Endothelial cell of umbilical vein (primary cell): ENCODE measurements around the gene DGKA. TPM values are rescaled to one million over a fixed set of nuclear protein-coding genes. Genes with fewer than 3 reads are reported as not detected.
"Not testable (repeated sequence)": the region's sequence is repeated elsewhere in the genome, so short reads cannot be mapped to it uniquely, and the experiment has no call there.

ENCODE experiments used
- BruUV-seq: library from RNA; stranded (reverse); fragments of 400-500 nt; replicated peaks from 2 replicates; lab custom pipeline; 2021; lab: Mats Ljungman, UMichigan
- CTCF ChIA-PET: fragments of 300-600, 350-600 bp; sonication (Branson Sonifier 250); formaldehyde crosslinking; loops from one replicate; lab custom pipeline; 2021; ENCODE audit warnings: antibody characterized with exemption, inconsistent platforms; lab: Charles Lee
- POLR2A ChIA-PET: fragments of 300-600, 350-600 bp; sonication (Branson Sonifier 250); formaldehyde crosslinking; loops from one replicate; lab custom pipeline; 2021; ENCODE audit warnings: antibody characterized with exemption, inconsistent platforms; lab: Charles Lee
- DNase-seq: peaks from one replicate; pipeline ENCODE4 v3.0.0-alpha.2; 2011; ENCODE audit warnings: low read depth, low spot score
- FAIRE-seq: peaks from 2 replicates; lab custom pipeline; 2011; peaks lifted over from hg19 to GRCh38; lab: Jason Lieb, UNC
- H2AFZ ChIP-seq: 2 replicates; pipeline ENCODE4 v1.6.0; 2012; ENCODE audit warnings: low read depth, low read length, control low read depth, inconsistent platforms
- H3K27ac ChIP-seq: 2 replicates; pipeline ENCODE4 v1.5.1; 2011; ENCODE audit warnings: low read depth, mild to moderate bottlenecking, control low read depth, low read length, moderate library complexity; ENCODE audit not compliant: insufficient read depth
- H3K27me3 ChIP-seq, 2 experiments: 2 replicates each; pipeline versions ENCODE4 v1.6.0 to v1.6.1; 2011; ENCODE audit warnings: low read length in 2 of 2, mixed read lengths in 1 of 2; ENCODE audit not compliant: control insufficient read depth in 2 of 2, insufficient read depth in 2 of 2
- H3K36me3 ChIP-seq, 2 experiments: 2 replicates in 1 of 2; 3 replicates in 1 of 2; pipeline ENCODE4 v1.5.1; 2011; ENCODE audit warnings: low read length in 2 of 2, mild to moderate bottlenecking in 1 of 2, moderate library complexity in 1 of 2; ENCODE audit not compliant: control insufficient read depth in 2 of 2, insufficient read depth in 2 of 2; ENCODE audit errors: extremely low read depth in 1 of 2
- H3K4me1 ChIP-seq: 3 replicates; pipeline ENCODE4 v1.5.1; 2011; ENCODE audit warnings: mild to moderate bottlenecking, low read length; ENCODE audit not compliant: control insufficient read depth, insufficient read depth; ENCODE audit errors: extremely low read depth
- H3K4me2 ChIP-seq: 2 replicates; pipeline ENCODE4 v1.6.1; 2011; ENCODE audit warnings: low read length, control low read depth, mixed read lengths; ENCODE audit not compliant: insufficient read depth
- H3K4me3 ChIP-seq, 3 experiments: fragments of 200-600 bp in 1 of 3; sonication (generic), shearing (Covaris generic) in 1 of 3; replicated peaks in 1 of 3; 2 replicates each; pipeline ENCODE4 v1.5.1; 2011 to 2016; ENCODE audit warnings: control low read depth in 3 of 3, low read length in 3 of 3, mild to moderate bottlenecking in 2 of 3, inconsistent platforms in 1 of 3, low read depth in 1 of 3, moderate library complexity in 1 of 3; ENCODE audit not compliant: insufficient read depth in 1 of 3
- H3K79me2 ChIP-seq: 2 replicates; pipeline ENCODE4 v1.6.0; 2012; ENCODE audit warnings: low read length, inconsistent platforms; ENCODE audit not compliant: control insufficient read depth, insufficient read depth
- H3K9ac ChIP-seq: replicated peaks from 2 replicates; pipeline ENCODE3; 2011; ENCODE audit warnings: low read length, control low read depth; ENCODE audit not compliant: insufficient read depth; ENCODE audit errors: extremely low read depth
- H3K9me1 ChIP-seq: replicated peaks from 3 replicates; pipeline ENCODE4 v1.6.0; 2011; ENCODE audit warnings: mild to moderate bottlenecking, low read length; ENCODE audit not compliant: control insufficient read depth, insufficient read depth; ENCODE audit errors: extremely low read depth
- H3K9me3 ChIP-seq: replicated peaks from 2 replicates; pipeline ENCODE4 v1.5.1; 2012; ENCODE audit warnings: low read length, inconsistent platforms; ENCODE audit not compliant: control insufficient read depth, insufficient read depth
- H4K20me1 ChIP-seq: replicated peaks from 2 replicates; pipeline ENCODE3; 2011; ENCODE audit warnings: mild to moderate bottlenecking, low read length; ENCODE audit not compliant: control insufficient read depth, insufficient read depth; ENCODE audit errors: extremely low read depth
- EZH2 ChIP-seq: IDR thresholded peaks from 2 replicates; pipeline ENCODE4 v1.6.1; 2012; ENCODE audit warnings: borderline replicate concordance, low read depth, mild to moderate bottlenecking, moderate library complexity, low read length, inconsistent platforms; ENCODE audit not compliant: severe bottlenecking
- FOS ChIP-seq: IDR thresholded peaks from 2 replicates; pipeline ENCODE4 v1.6.1; 2011; ENCODE audit warnings: mild to moderate bottlenecking, low read length, moderate library complexity, borderline replicate concordance; ENCODE audit not compliant: insufficient read depth
- GATA2 ChIP-seq: IDR thresholded peaks from 2 replicates; pipeline ENCODE4 v1.7.0; 2011; ENCODE audit warnings: low read depth, mild to moderate bottlenecking, moderate library complexity, mixed read lengths, low read length; ENCODE audit not compliant: insufficient read length, insufficient read depth
- JUN ChIP-seq: IDR thresholded peaks from 2 replicates; pipeline ENCODE4 v1.6.1; 2011; ENCODE audit warnings: borderline replicate concordance, low read depth; ENCODE audit not compliant: insufficient read length, insufficient read depth
- MYC ChIP-seq: IDR thresholded peaks from one replicate; pipeline ENCODE4 v1.6.1; 2011; ENCODE audit warnings: mild to moderate bottlenecking, low read depth, low read length
- POLR2A ChIP-seq: IDR thresholded peaks from 2 replicates; pipeline ENCODE4 v1.6.1; 2012; ENCODE audit warnings: low read depth, mild to moderate bottlenecking, control low read depth, low read length
- POLR2AphosphoS5 ChIP-seq: IDR thresholded peaks from 2 replicates; pipeline ENCODE4 v1.6.1; 2012; ENCODE audit warnings: low read depth, mild to moderate bottlenecking, control low read depth, low read length, moderate library complexity; ENCODE audit not compliant: insufficient read depth
- dilution Hi-C: fragments of 300-500 bp; cut with MboI; formaldehyde crosslinking; loops from one replicate; pipeline ENCODE4 v1.15.0; 2019; ENCODE audit warnings: low sequenced_read_pairs; ENCODE audit not compliant: extremely low pct_ligation_motif_present
- intact Hi-C: fragments of 100-400 bp; cut with micrococcal nuclease; formaldehyde crosslinking; loops from one replicate; pipeline ENCODE4 v1.10.0; 2022
- polyA plus RNA-seq, 4 experiments: library from polyadenylated mRNA; depleted of rRNA in 3 of 4; stranded (reverse) in 3 of 4; unstranded in 1 of 4; fragments of >200 nt; gene quantifications; 2 replicates each; pipeline versions ENCODE4 v1.2.1 to v1.2.3, GENCODE V29; 2011 to 2012; ENCODE audit warnings: missing spikeins in 1 of 4
- total RNA-seq: library from RNA; stranded (reverse); gene quantifications from 2 replicates; pipeline ENCODE4 v1.2.3, GENCODE V29; 2021
- TF ChIP-seq, protein P1 (sequence below), 2 donors: IDR thresholded peaks; 1 replicate in 1 of 2; 2 replicates in 1 of 2; pipeline ENCODE4 v1.5.1; 2011; ENCODE audit warnings: low read length in 2 of 2, mild to moderate bottlenecking in 2 of 2, moderate library complexity in 2 of 2, control low read depth in 1 of 2, inconsistent platforms in 1 of 2, low read depth in 1 of 2; ENCODE audit not compliant: insufficient read depth in 1 of 2; ENCODE audit errors: extremely low read depth in 1 of 2
- TF ChIP-seq, protein P2 (sequence below): IDR thresholded peaks from 2 replicates; pipeline ENCODE4 v1.6.1; 2011; ENCODE audit not compliant: insufficient read depth, insufficient read length

DGKA gene
- total and polyA plus RNA-seq, 2 donors (not counting 3 experiments of a cell fraction or from before 2014, with no cell fraction given), result 49.8 to 53.2 TPM

DNA sequence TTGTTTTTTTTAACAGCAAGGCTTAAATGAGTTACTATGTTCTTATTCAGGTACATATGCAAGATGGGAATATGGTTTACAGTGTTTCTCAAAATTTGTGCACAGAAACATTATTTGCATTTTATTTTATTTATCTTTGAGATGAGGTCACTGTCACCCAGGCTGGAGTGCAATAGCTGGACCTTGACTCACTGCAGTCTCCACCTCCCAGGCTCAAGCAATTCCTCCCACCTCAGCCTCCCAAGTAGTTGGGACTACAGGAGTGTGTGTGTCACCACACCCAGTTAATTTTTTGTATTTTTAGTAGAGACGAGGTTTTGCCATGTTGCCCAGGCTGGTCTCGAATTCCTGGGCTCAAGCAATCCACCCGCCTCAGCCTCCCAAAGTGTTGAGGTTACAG, 11.9 kb upstream of the DGKA start:
- DNase-seq, H3K9ac ChIP-seq, H2AFZ ChIP-seq, H3K27ac ChIP-seq, BruUV-seq, H3K9me3 ChIP-seq, POLR2A ChIA-PET, intact Hi-C loops, H3K9me1 ChIP-seq, H3K27me3 ChIP-seq, H3K4me2 ChIP-seq, H4K20me1 ChIP-seq, dilution Hi-C loops, FAIRE-seq, H3K36me3 ChIP-seq, CTCF ChIA-PET, H3K4me3 ChIP-seq: not testable (repeated sequence)
- H3K79me2 ChIP-seq, result peaks cover 26% of the 10 kb centered on the region
- peaks cover 12% of the 10 kb centered on the region for H3K4me1 ChIP-seq

DNA sequence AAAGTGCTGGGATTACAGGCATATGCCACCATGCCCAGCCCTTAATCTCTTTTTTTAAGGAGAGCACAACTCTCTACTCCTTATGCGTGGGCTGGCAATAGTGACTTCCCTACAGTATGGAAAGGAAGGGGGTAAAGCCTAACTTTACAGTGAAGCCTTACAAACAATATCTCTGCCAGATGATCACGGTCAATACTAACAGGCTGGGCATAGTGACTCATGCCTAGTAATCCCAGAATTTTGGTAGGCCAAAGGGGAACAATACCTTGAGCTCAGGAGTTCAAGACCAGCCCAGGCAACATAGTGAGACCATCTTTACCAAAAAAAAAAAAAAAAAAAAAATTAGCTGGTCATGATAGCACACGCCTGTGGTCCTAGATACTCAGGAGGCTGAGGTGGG, 8.8 kb upstream of the DGKA start:
- Histone ChIP-seq H2AFZ (no peak overlapping the region), H3K9ac (no peak overlapping the region), H3K9me1 (no peaks in the 10 kb centered on the region), H3K9me3 (no peaks in the 10 kb centered on the region), H3K4me2 (no peak overlapping the region), H3K36me3 (no peaks in the 10 kb centered on the region), H3K27ac (no peak overlapping the region), H3K27me3 (no peaks in the 10 kb centered on the region), H3K79me2 (peaks cover 41% of the 10 kb centered on the region), H3K4me1 (peaks cover 9% of the 10 kb centered on the region), H3K4me3 (no peak overlapping the region), H4K20me1 (no peaks in the 10 kb centered on the region)
- DNase-seq, result no peak
- ChIA-PET CTCF (interaction anchor here (0.6 to 1.4 kb wide), 4 partner anchors 11 to 97 kb away, joined by 3 to 4 read pairs (median 3); no protein-coding TSS in a partner anchor), POLR2A (no interaction called here)
- intact Hi-C loops, result no loop called here
- no peak for FAIRE-seq
- dilution Hi-C loops, result no loop called here
- TF ChIP-seq FOS (no peak), JUN (no peak), GATA2 (no peak), MYC (no peak), POLR2AphosphoS5 (no peak), POLR2A (no peak), EZH2 (no peak)
- TF ChIP-seq, protein P1, sequence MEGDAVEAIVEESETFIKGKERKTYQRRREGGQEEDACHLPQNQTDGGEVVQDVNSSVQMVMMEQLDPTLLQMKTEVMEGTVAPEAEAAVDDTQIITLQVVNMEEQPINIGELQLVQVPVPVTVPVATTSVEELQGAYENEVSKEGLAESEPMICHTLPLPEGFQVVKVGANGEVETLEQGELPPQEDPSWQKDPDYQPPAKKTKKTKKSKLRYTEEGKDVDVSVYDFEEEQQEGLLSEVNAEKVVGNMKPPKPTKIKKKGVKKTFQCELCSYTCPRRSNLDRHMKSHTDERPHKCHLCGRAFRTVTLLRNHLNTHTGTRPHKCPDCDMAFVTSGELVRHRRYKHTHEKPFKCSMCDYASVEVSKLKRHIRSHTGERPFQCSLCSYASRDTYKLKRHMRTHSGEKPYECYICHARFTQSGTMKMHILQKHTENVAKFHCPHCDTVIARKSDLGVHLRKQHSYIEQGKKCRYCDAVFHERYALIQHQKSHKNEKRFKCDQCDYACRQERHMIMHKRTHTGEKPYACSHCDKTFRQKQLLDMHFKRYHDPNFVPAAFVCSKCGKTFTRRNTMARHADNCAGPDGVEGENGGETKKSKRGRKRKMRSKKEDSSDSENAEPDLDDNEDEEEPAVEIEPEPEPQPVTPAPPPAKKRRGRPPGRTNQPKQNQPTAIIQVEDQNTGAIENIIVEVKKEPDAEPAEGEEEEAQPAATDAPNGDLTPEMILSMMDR (IDR thresholded peaks at IDR 0.05; ENCODE audit: extremely low read depth in 1 of 2, insufficient read depth in 1 of 2, low read depth in 1 of 2, low read length in 2 of 2), result no peak
- TF ChIP-seq, protein P2, sequence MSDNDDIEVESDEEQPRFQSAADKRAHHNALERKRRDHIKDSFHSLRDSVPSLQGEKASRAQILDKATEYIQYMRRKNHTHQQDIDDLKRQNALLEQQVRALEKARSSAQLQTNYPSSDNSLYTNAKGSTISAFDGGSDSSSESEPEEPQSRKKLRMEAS, result no peak
- no TSS peak for BruUV-seq

DNA sequence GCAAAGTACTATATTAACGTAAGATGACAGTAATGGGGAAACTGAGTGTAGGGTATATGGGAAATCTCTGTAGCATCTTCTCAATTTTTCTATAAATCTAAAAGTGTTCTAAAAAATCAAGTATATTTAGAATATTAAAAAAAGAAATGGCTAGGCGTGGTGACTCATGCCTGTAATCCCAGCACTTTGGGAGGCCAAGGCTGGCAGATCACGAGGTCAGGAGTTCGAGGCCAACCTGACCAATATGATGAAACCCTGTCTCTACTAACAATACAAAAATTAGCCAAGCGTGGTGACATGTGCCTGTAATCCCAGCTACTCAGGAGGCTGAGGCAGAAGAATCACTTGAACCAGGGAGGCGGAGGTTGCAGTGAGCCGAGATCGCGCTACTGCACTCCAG, 7.3 kb upstream of the DGKA start:
- H3K4me3 ChIP-seq, BruUV-seq, H3K4me2 ChIP-seq, H3K27me3 ChIP-seq, CTCF ChIA-PET, H3K27ac ChIP-seq, H3K36me3 ChIP-seq, DNase-seq, POLR2A ChIA-PET, intact Hi-C loops, H2AFZ ChIP-seq, H4K20me1 ChIP-seq, dilution Hi-C loops, H3K9me1 ChIP-seq, FAIRE-seq, H3K9me3 ChIP-seq, H3K9ac ChIP-seq: not testable (repeated sequence)
- Histone ChIP-seq H3K79me2 (peaks cover 43% of the 10 kb centered on the region), H3K4me1 (peaks cover 13% of the 10 kb centered on the region)
